Activated CD8-positive, alpha-beta memory T cell treated with anti-CD3 and anti-CD28 coated beads for 36 hours (primary cell): Measurements from ENCODE around the gene SUOX. TPM values are rescaled to one million over a fixed set of nuclear protein-coding genes. Genes with fewer than 3 reads are reported as not detected.
"Not testable (repeated sequence)": the region's sequence is repeated elsewhere in the genome, so short reads cannot be mapped to it uniquely, and the experiment has no call there.

Source experiments
- CTCF ChIA-PET: fragments of 350-600 bp; sonication (Branson Sonifier 250); formaldehyde crosslinking; loops from one replicate; lab custom pipeline; 2021; ENCODE audit warnings: antibody characterized with exemption; lab: Charles Lee
- POLR2A ChIA-PET: fragments of 350-600 bp; sonication (Branson Sonifier 250); formaldehyde crosslinking; loops from one replicate; lab custom pipeline; 2021; ENCODE audit warnings: antibody characterized with exemption; lab: Charles Lee
- total RNA-seq, 2 experiments: library from RNA; stranded (reverse); gene quantifications; one replicate each; pipeline ENCODE4 v1.2.3, GENCODE V29; 2021

The SUOX gene
- total RNA-seq, 2 experiments from 2014 or later: 2.7 TPM

DNA sequence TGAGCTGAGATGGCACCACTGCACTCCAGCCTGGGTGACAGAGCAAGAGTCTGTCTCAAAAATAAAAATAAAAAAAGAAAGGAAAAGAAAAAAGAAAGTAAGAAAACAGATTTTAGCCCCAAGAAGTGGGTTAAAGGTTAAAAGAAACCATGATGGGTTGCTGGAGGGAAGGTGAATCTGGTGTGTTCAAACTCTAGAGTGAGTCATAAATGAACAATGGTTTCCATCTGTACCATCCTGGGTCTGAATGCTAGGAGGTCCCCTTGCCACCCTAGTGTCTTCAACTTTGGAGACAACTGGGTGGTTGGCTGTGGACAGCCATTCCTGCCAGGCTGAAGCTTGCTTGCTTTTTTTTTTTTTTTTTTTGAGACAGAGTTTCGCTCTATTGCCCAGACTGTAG, 43.1 kb downstream of the SUOX start:
- POLR2A ChIA-PET: interaction anchor here (0.6 to 1.4 kb wide), 4 partner anchors 20 to 199 kb away, joined by 3 to 14 read pairs (median 4); partner anchors contain the start of gene MYL6B
- CTCF ChIA-PET: interaction anchor here (0.6 to 1.6 kb wide), 7 partner anchors 12 to 272 kb away, joined by 3 to 6 read pairs (median 3); partner anchors contain the start of gene PA2G4

DNA sequence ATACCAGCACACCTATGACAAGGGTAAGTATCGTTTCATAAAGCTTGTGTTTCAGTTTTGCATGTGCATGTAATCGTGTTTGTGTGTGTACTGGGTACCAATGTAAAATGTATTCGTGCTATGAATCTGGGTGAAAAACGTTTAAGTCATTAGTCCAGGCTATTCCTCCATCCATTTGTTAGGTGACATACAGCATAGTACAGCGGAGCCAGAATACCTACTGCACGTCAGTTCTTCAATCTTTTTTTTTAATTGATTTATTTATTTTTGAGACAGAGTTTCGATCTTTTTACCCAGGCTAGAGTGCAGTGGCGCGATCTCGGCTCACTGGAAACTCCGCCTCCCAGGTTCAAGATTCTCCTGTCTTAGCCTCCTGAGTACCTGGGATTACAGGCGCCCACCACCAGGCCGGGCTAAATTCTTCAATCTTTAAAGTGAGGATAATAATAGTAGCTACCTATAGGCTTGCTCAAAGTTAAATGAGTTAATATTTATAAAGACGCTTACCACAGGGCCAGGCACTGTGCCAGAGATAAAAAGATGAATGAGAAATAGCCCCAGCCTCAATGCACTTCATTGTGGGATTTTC, 44.0 kb downstream of the SUOX start:
- ChIA-PET POLR2A (interaction anchor here (0.6 to 1.4 kb wide), 2 partner anchors 21 to 111 kb away, joined by 3 to 4 read pairs; partner anchors contain the start of gene MYL6B), CTCF (interaction anchor here (0.6 to 1.6 kb wide), 7 partner anchors 11 to 273 kb away, joined by 3 to 4 read pairs (median 3); partner anchors contain the start of gene PA2G4)

GRCh38 chr12:56041552-56042429, 44.7 kb downstream of the SUOX start, which contains the start of gene RPS26:
Gene RPS26 (plus strand): TSS chr12:56041918. CDS start chr12:56042167, 249 bp downstream.
- POLR2A ChIA-PET: interaction anchor here (1.4 kb wide), 1 partner anchor 110 kb away, joined by 3 read pairs; the partner anchor contains the start of gene MYL6B
- CTCF ChIA-PET: interaction anchor here (1.3 kb wide), 1 partner anchor 67 kb away, joined by 4 read pairs; no protein-coding TSS in a partner anchor

DNA sequence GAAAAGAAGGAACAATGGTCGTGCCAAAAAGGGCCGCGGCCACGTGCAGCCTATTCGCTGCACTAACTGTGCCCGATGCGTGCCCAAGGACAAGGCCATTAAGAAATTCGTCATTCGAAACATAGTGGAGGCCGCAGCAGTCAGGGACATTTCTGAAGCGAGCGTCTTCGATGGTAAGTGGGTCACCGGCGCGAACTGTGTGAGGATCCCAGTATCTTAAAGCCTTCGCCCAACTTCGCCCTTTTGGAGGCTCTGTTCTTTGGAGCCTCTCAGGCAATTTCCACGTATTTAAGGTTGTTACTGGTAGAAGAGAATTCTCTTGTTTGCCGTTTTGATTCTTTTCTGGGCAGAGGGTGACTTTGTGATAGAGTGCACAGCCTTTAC, 45.3 kb downstream of the SUOX start:
- POLR2A ChIA-PET, CTCF ChIA-PET: not testable (repeated sequence)

DNA sequence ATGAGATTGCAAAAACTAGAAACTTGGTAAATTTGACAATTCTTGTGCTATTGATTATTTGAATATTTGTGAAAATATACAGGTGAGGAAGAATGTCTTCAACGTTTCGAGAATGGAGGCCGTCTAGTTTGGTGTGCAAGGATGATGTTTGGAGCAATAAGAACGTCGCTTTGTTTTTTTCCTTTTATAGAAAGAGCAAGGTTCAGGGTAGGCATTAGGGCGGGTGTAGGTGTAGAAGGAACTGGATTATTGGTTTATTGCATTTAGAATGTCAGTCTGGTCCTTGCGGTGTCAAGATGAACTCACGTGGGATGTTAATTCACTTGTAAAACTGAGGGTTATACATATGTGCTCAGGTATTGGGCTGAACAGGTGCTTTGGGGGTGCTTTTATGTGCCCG, 45.8 kb downstream of the SUOX start:
- ChIA-PET POLR2A (no interaction called here), CTCF (no interaction called here)

GRCh38 chr12:56046027-56046780, 49.1 kb downstream of the SUOX start:
- CTCF ChIA-PET: interaction anchor here (0.6 to 1.8 kb wide), 10 partner anchors 9 to 78 kb away, joined by 3 to 7 read pairs (median 3); no protein-coding TSS in a partner anchor

GRCh38 chr12:56053407-56053893, 56.4 kb downstream of the SUOX start:
- POLR2A ChIA-PET: no interaction called here
- CTCF ChIA-PET: no interaction called here

More at GRCh38 chr12:56046027-56046780, 49.1 kb downstream of the SUOX start:
- POLR2A ChIA-PET: interaction anchor here (0.6 to 4.3 kb wide), 3 partner anchors 34 to 71 kb away, joined by 3 to 17 read pairs (median 6); partner anchors contain the start of genes PA2G4 and ZC3H10

Other genes with a start within 250 kb of the SUOX start
- gene SARNP, start 179.6 kb upstream of the SUOX start, total RNA-seq: 10 to 100 TPM; 92.5 to 94.3 TPM
- 10 to 100 TPM; 39.6 to 41.0 TPM for gene ORMDL2, start 179.2 kb upstream of the SUOX start, total RNA-seq
- gene DNAJC14, start 167.7 kb upstream of the SUOX start, total RNA-seq: 10 to 100 TPM; 37.6 to 38.9 TPM
- gene MMP19, start 154.3 kb upstream of the SUOX start, total RNA-seq: not detected
- gene PYM1, start 69.4 kb upstream of the SUOX start, total RNA-seq: 10 to 100 TPM; 34.8 to 36.2 TPM
- gene DGKA, start 66.1 kb upstream of the SUOX start, total RNA-seq: 100 to 1,000 TPM; 199 to 219 TPM
- gene PMEL, start 31.2 kb upstream of the SUOX start, total RNA-seq: under 1 TPM; 0.46 to 0.50 TPM
- 100 to 1,000 TPM; 124 to 133 TPM for gene CDK2, start 30.4 kb upstream of the SUOX start, total RNA-seq
- gene RAB5B, start 23.2 kb upstream of the SUOX start, total RNA-seq: 10 to 100 TPM; 27.5 to 32.4 TPM
- gene IKZF4, start 23.8 kb downstream of the SUOX start, total RNA-seq: 10 to 100 TPM; 14.2 to 15.1 TPM
- 10 to 100 TPM; 44.3 to 47.0 TPM for gene RPS26, start 44.6 kb downstream of the SUOX start, total RNA-seq
- 1 to 10 TPM in 1 of 2 experiments, under 1 TPM in 1; 0.97 to 1.1 TPM for gene ERBB3, start 82.9 kb downstream of the SUOX start, total RNA-seq
- 100 to 1,000 TPM; 507 to 514 TPM for gene PA2G4, start 107.3 kb downstream of the SUOX start, total RNA-seq
- gene RPL41, start 119.4 kb downstream of the SUOX start, total RNA-seq: 1,000 to 10,000 TPM; 5,323 to 5,325 TPM
- gene ZC3H10, start 121.0 kb downstream of the SUOX start, total RNA-seq: 1 to 10 TPM; 9.8 TPM
- gene ESYT1, start 131.0 kb downstream of the SUOX start, total RNA-seq: 100 to 1,000 TPM; 193 to 196 TPM
- 10 to 100 TPM; 68.4 to 75.1 TPM for gene MYL6B, start 155.3 kb downstream of the SUOX start, total RNA-seq
- 100 to 1,000 TPM; 929 to 938 TPM for gene MYL6, start 161.1 kb downstream of the SUOX start, total RNA-seq
- 100 to 1,000 TPM; 105 to 108 TPM for gene SMARCC2, start 192.2 kb downstream of the SUOX start, total RNA-seq
- gene RNF41, start 224.6 kb downstream of the SUOX start, total RNA-seq: 10 to 100 TPM; 38.9 to 40.2 TPM
- 100 to 1,000 TPM; 103 to 106 TPM for gene NABP2, start 227.1 kb downstream of the SUOX start, total RNA-seq
- gene SLC39A5, start 232.8 kb downstream of the SUOX start, total RNA-seq: 1 to 10 TPM in 1 of 2 experiments, under 1 TPM in 1; 0.78 to 1.1 TPM